ENCODE data around the gene APOOL. TPM values are rescaled to one million over a fixed set of nuclear protein-coding genes. Genes with fewer than 3 reads are reported as not detected.

APOOL gene
- polyA plus RNA-seq, 3 donors = 2.0 to 4.7 (median 2.8) TPM

DNA sequence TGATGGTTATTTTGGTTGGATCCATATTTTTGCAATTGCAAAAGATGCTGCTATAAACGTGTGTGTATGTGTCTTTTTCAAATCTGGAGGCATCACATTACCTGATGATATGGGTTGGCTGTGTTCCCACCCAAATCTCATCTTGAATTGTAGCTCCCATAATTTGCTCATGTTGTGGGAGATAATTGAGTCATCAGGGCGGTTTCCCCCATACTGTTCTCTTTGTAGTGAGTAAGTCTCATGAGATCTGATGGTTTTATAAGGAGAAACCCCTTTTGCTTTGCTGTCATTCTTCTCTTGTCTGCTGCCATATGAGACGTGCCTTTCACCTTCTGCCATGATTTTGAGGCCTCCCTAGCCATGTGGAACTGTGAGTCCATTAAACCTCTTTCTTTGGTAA lies 33.4 kb downstream of the APOOL start:
- Histone ChIP-seq H3K9me3 (replicated peaks in 1 of 2; ENCODE audit: control insufficient read depth in 1 of 2, insufficient read depth in 1 of 2, low read length in 2 of 2) (peaks cover 0 to 5% of the 10 kb centered on the region in 2 donors), H2AFZ (ENCODE audit: insufficient read depth, low read depth, low read length, poor library complexity, severe bottlenecking) (no peak overlapping the region), H3K4me2 (replicated peaks; ENCODE audit: extremely low read depth, low read length, poor library complexity, severe bottlenecking) (no peak overlapping the region), H4K20me1 (ENCODE audit: insufficient read depth, low read length) (no peaks in the 10 kb centered on the region), H3K79me2 (ENCODE audit: insufficient read depth, low read length) (no peaks in the 10 kb centered on the region), H3K27me3 (ENCODE audit: control insufficient read depth in 2 of 2, insufficient read depth in 2 of 2, low read length in 2 of 2) (no peaks in the 10 kb centered on the region), H3K4me3 (replicated peaks in 1 of 3; ENCODE audit: low read depth in 2 of 3, low read length in 3 of 3) (no peak overlapping the region), H3K36me3 (replicated peaks in 1 of 2; ENCODE audit: control insufficient read depth in 1 of 2, insufficient read depth in 2 of 2, low read length in 2 of 2) (no peaks in the 10 kb centered on the region), H3K27ac (ENCODE audit: low read depth in 1 of 2, low read length in 2 of 2) (no peak overlapping the region), H3K4me1 (ENCODE audit: control insufficient read depth in 1 of 2, insufficient read depth in 2 of 2, low read length in 2 of 2) (no peaks in the 10 kb centered on the region), H3K9ac (ENCODE audit: insufficient read depth, low read length, poor library complexity, severe bottlenecking) (no peak overlapping the region)
- intact Hi-C loops (cut with micrococcal nuclease) = no loop called here
- Mint-ChIP-seq H3K4me1 (no peaks in the 10 kb centered on the region), H3K4me3 (no peak overlapping the region), H3K9me3 (peaks cover 2 to 16% (median 10%) of the 10 kb centered on the region in 7 donors), H3K27ac (no peak overlapping the region), H3K27me3 (ENCODE audit: low read depth in 3 of 3) (no peaks in the 10 kb centered on the region), H3K36me3 (peaks cover 0 to 2% of the 10 kb centered on the region in 2 donors)
- no CpG with 5 or more reads among the region's 3 CpGs for WGBS (ENCODE audit: insufficient coverage)
- no peak for DNase-seq
- TF ChIP-seq, protein P1, sequence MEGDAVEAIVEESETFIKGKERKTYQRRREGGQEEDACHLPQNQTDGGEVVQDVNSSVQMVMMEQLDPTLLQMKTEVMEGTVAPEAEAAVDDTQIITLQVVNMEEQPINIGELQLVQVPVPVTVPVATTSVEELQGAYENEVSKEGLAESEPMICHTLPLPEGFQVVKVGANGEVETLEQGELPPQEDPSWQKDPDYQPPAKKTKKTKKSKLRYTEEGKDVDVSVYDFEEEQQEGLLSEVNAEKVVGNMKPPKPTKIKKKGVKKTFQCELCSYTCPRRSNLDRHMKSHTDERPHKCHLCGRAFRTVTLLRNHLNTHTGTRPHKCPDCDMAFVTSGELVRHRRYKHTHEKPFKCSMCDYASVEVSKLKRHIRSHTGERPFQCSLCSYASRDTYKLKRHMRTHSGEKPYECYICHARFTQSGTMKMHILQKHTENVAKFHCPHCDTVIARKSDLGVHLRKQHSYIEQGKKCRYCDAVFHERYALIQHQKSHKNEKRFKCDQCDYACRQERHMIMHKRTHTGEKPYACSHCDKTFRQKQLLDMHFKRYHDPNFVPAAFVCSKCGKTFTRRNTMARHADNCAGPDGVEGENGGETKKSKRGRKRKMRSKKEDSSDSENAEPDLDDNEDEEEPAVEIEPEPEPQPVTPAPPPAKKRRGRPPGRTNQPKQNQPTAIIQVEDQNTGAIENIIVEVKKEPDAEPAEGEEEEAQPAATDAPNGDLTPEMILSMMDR (IDR thresholded peaks at IDR 0.05) = no peak

DNA sequence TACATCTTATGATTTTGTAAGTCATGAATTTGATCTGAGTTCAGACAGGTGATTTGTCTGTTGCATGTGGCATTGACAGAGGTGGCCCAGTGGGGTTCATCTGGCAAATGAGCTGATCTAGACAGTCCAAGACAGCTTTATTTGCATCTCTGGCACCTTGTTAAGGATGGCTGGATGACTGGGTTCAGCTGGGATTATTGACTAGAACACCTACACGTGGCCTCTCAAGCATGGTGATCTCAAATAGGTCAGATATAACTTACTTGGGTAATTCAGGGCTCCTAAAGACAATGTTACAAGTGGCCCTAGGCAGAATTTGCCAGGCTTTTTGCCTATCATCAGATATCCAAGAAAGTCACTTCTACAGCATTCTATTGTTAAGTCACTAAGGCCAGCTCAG lies 48.0 kb downstream of the APOOL start:
- H3K27ac Mint-ChIP-seq = no peak overlapping the region
- H3K27me3 Mint-ChIP-seq (ENCODE audit: low read depth in 3 of 3) = no peaks in the 10 kb centered on the region
- H3K4me1 Mint-ChIP-seq = no peaks in the 10 kb centered on the region
- H3K4me3 Mint-ChIP-seq = no peak overlapping the region
- no peaks in the 10 kb centered on the region for H3K36me3 ChIP-seq (replicated peaks in 1 of 2; ENCODE audit: control insufficient read depth in 1 of 2, insufficient read depth in 2 of 2, low read length in 2 of 2)
- H3K4me3 ChIP-seq (replicated peaks in 1 of 3; ENCODE audit: low read depth in 2 of 3, low read length in 3 of 3) = no peak overlapping the region
- TF ChIP-seq, protein P1 (IDR thresholded peaks at IDR 0.05) = no peak
- no peak overlapping the region for H2AFZ ChIP-seq (ENCODE audit: insufficient read depth, low read depth, low read length, poor library complexity, severe bottlenecking)
- WGBS (ENCODE audit: insufficient coverage) = no CpG with 5 or more reads among the region's 1 CpG
- no peaks in the 10 kb centered on the region for H4K20me1 ChIP-seq (ENCODE audit: insufficient read depth, low read length)
- H3K27me3 ChIP-seq (ENCODE audit: control insufficient read depth in 2 of 2, insufficient read depth in 2 of 2, low read length in 2 of 2) = no peaks in the 10 kb centered on the region
- no peaks in the 10 kb centered on the region for H3K79me2 ChIP-seq (ENCODE audit: insufficient read depth, low read length)
- H3K4me2 ChIP-seq (replicated peaks; ENCODE audit: extremely low read depth, low read length, poor library complexity, severe bottlenecking) = no peak overlapping the region
- H3K9me3 Mint-ChIP-seq = no peaks in the 10 kb centered on the region
- H3K4me1 ChIP-seq (ENCODE audit: control insufficient read depth in 1 of 2, insufficient read depth in 2 of 2, low read length in 2 of 2) = no peaks in the 10 kb centered on the region
- intact Hi-C loops (cut with micrococcal nuclease) = no loop called here
- DNase-seq = no peak
- H3K9ac ChIP-seq (ENCODE audit: insufficient read depth, low read length, poor library complexity, severe bottlenecking) = no peak overlapping the region
- H3K36me3 Mint-ChIP-seq = peaks cover 0 to 2% of the 10 kb centered on the region in 2 donors
- H3K27ac ChIP-seq (ENCODE audit: low read depth in 1 of 2, low read length in 2 of 2) = no peak overlapping the region
- H3K9me3 ChIP-seq (replicated peaks in 1 of 2; ENCODE audit: control insufficient read depth in 1 of 2, insufficient read depth in 1 of 2, low read length in 2 of 2) = no peaks in the 10 kb centered on the region

Data from CD14-positive monocyte (primary cell).